ENCODE results near the gene IL17A.

- TF ChIP-seq CTCF (IDR thresholded peaks at IDR 0.05) (no peak), SIN3A (IDR thresholded peaks at IDR 0.05; ENCODE audit: borderline replicate concordance, insufficient read depth, low read depth, low read length) (no peak)
Observed at GRCh38 chr6:52221302-52221701, 35.1 kb downstream of the IL17A start.

All from Panc1 (cell line).